Testis (tissue), 3 donors: ENCODE results near the gene SEC14L6. TPM values are rescaled to one million over a fixed set of nuclear protein-coding genes. Genes with fewer than 3 reads are reported as not detected.
"Not testable (repeated sequence)": the region's sequence is repeated elsewhere in the genome, so short reads cannot be mapped to it uniquely, and the experiment has no call there.

Source experiments
- DNase-seq: peaks from one replicate; pipeline ENCODE4 v3.0.0-alpha.2; 2019
- H3K27ac ChIP-seq, 2 donors: fragments of 200-600 bp; sonication (generic); one replicate each; pipeline ENCODE4 v1.5.1; 2019
- H3K27me3 ChIP-seq: fragments of 200-600 bp; sonication (generic); one replicate; pipeline ENCODE4 v1.5.1; 2019
- H3K36me3 ChIP-seq: fragments of 200-600 bp; sonication (generic); one replicate; pipeline ENCODE4 v1.5.1; 2017; ENCODE audit warnings: low read depth; ENCODE audit errors: missing control alignments
- H3K4me1 ChIP-seq: fragments of 200-600 bp; sonication (generic); one replicate; pipeline ENCODE4 v1.5.1; 2019
- H3K4me3 ChIP-seq, 2 donors: fragments of 200-600 bp; sonication (generic); one replicate each; pipeline ENCODE4 v1.5.1; 2017 to 2019
- H3K9me3 ChIP-seq: fragments of 200-600 bp; sonication (generic); one replicate; pipeline ENCODE4 v1.5.1; 2017
- CTCF ChIP-seq, 3 experiments: fragments of 450-650 bp in 2 of 3; fragments of 200-600 bp in 1 of 3; sonication (generic) in 1 of 3; IDR thresholded peaks; one replicate each; pipeline ENCODE4 v1.5.1; 2016 to 2019; ENCODE audit warnings: antibody characterized with exemption in 3 of 3, mild to moderate bottlenecking in 2 of 3, moderate library complexity in 1 of 3
- POLR2A ChIP-seq: fragments of 450-650 bp; IDR thresholded peaks from one replicate; pipeline ENCODE4 v1.6.1; 2017; ENCODE audit warnings: antibody characterized with exemption, mild to moderate bottlenecking, moderate library complexity
- WGBS, 2 donors: methylation state at CpG; one replicate each; pipeline ENCODE4 v1.1.5; 2018; 5-methylcytosine and 5-hydroxymethylcytosine counted together
- intact Hi-C: fragments of 100-400 bp; cut with DNase I; formaldehyde crosslinking; loops from one replicate; pipeline ENCODE4 v1.15.1; 2023; ENCODE audit warnings: low total_unique reads
- polyA plus RNA-seq: library from polyadenylated mRNA; stranded (reverse); fragments of 350-450 nt; fragmentation: Illumina TruSeq; extraction: RNeasy Lipid Tissue Mini Kit (QIAGEN cat#74804); gene quantifications from one replicate; pipeline ENCODE4 v1.2.3, GENCODE V29; 2014; ENCODE audit warnings: low read depth, low replicate concordance; ENCODE audit not compliant: insufficient read depth
- total RNA-seq, 2 donors: library from RNA; depleted of rRNA; stranded (reverse); fragments of >200 nt; gene quantifications; one replicate each; pipeline ENCODE4 v1.2.3, GENCODE V29; 2016

SEC14L6 gene
- total and polyA plus RNA-seq, 3 donors from 2014 or later = 12.3 to 28.2 (median 17.0) TPM

- H3K27ac ChIP-seq = no peak overlapping the region
These were observed 17.7 kb upstream of the SEC14L6 start for GRCh38 chr22:30564045-30564760.

GRCh38 chr22:30562366-30562765 is 15.8 kb upstream of the SEC14L6 start:
- Histone ChIP-seq H3K4me3 (no peak overlapping the region), H3K4me1 (peaks cover 7% of the 10 kb centered on the region), H3K27ac (no peak overlapping the region), H3K27me3 (no peaks in the 10 kb centered on the region), H3K9me3 (no peaks in the 10 kb centered on the region), H3K36me3 (no peaks in the 10 kb centered on the region)
- TF ChIP-seq POLR2A (no peak), CTCF (IDR thresholded peaks at IDR 0.05) (no peak)
- DNase-seq = no peak
- intact Hi-C loops = no loop called here
- 80 to 83% methylated on average over 6 of the region's 6 CpGs for WGBS, 2 donors

More at GRCh38 chr22:30564045-30564760, 17.7 kb upstream of the SEC14L6 start:
- intact Hi-C loops = no loop called here
- TF ChIP-seq CTCF (IDR thresholded peaks at IDR 0.05) (no peak), POLR2A (no peak)
- Histone ChIP-seq H3K4me3 (no peak overlapping the region), H3K36me3 (no peaks in the 10 kb centered on the region), H3K9me3 (no peaks in the 10 kb centered on the region), H3K27me3 (no peaks in the 10 kb centered on the region), H3K4me1 (peaks cover 7% of the 10 kb centered on the region)
- no peak for DNase-seq
- 70 to 78% methylated on average over 8 of the region's 8 CpGs for WGBS, 2 donors

- Histone ChIP-seq H3K27ac (no peak overlapping the region), H3K4me1 (peaks cover 7% of the 10 kb centered on the region), H3K9me3 (no peaks in the 10 kb centered on the region), H3K36me3 (no peaks in the 10 kb centered on the region), H3K27me3 (no peaks in the 10 kb centered on the region), H3K4me3 (no peak overlapping the region)
- 71 to 74% methylated on average over 6 to 10 of the region's 10 CpGs for WGBS, 2 donors
- TF ChIP-seq CTCF (IDR thresholded peaks at IDR 0.05) (no peak), POLR2A (no peak)
- intact Hi-C loops = no loop called here
- no peak for DNase-seq
These were observed 15.1 kb upstream of the SEC14L6 start for GRCh38 chr22:30561402-30562189.

GRCh38 chr22:30560643-30561202 is 14.2 kb upstream of the SEC14L6 start:
- H3K4me3 ChIP-seq, H3K27ac ChIP-seq, H3K4me1 ChIP-seq, intact Hi-C loops, H3K9me3 ChIP-seq, H3K36me3 ChIP-seq, DNase-seq, H3K27me3 ChIP-seq: not testable (repeated sequence)
- 92 to 96% methylated on average over 11 of the region's 11 CpGs for WGBS, 2 donors

- Histone ChIP-seq H3K27me3 (no peaks in the 10 kb centered on the region), H3K9me3 (no peaks in the 10 kb centered on the region), H3K4me3 (no peak overlapping the region), H3K27ac (no peak overlapping the region), H3K36me3 (no peaks in the 10 kb centered on the region), H3K4me1 (peaks cover 7% of the 10 kb centered on the region)
- 49 to 51% methylated on average over 6 of the region's 6 CpGs for WGBS, 2 donors
- intact Hi-C loops = no loop called here
- TF ChIP-seq CTCF (IDR thresholded peaks at IDR 0.05) (no peak), POLR2A (no peak)
- no peak for DNase-seq
These were observed 13.3 kb upstream of the SEC14L6 start for GRCh38 chr22:30559889-30560288.
